H1 (cell line): ENCODE data around the gene SNX19. TPM values are rescaled to one million over a fixed set of nuclear protein-coding genes. Genes with fewer than 3 reads are reported as not detected.

Source experiments
- CTCF ChIA-PET: fragments of 300-600 bp; sonication (Branson Sonifier 250); formaldehyde crosslinking; loops from one replicate; lab custom pipeline; 2021; ENCODE audit not compliant: partially characterized antibody; lab: Charles Lee
- POLR2A ChIA-PET: fragments of 300-600 bp; sonication (Branson Sonifier 250); formaldehyde crosslinking; loops from one replicate; lab custom pipeline; 2021; ENCODE audit warnings: inconsistent platforms; ENCODE audit not compliant: partially characterized antibody; lab: Charles Lee
- DNase-seq, 2 experiments: peaks; one replicate each; pipeline versions ENCODE4 v3.0.0 to v3.0.0-alpha.2; 2010 to 2022; ENCODE audit warnings: low spot score in 2 of 2, low read depth in 1 of 2, mixed read lengths in 1 of 2
- FAIRE-seq: peaks from 2 replicates; lab custom pipeline; 2011; peaks lifted over from hg19 to GRCh38; lab: Jason Lieb, UNC
- H2AFZ ChIP-seq: 2 replicates; pipeline ENCODE4 v1.8.1; 2012; ENCODE audit warnings: low read length, inconsistent platforms
- H2AK5ac ChIP-seq: 2 replicates; pipeline ENCODE4 v1.6.1; 2013; ENCODE audit warnings: low read depth, low read length
- H2BK120ac ChIP-seq: replicated peaks from 2 replicates; pipeline ENCODE3; 2013; ENCODE audit warnings: low read depth, low read length, inconsistent platforms
- H2BK12ac ChIP-seq: 2 replicates; pipeline ENCODE4 v1.6.1; 2013; ENCODE audit warnings: low read depth, low read length
- H2BK15ac ChIP-seq: 2 replicates; pipeline ENCODE4 v1.6.1; 2013; ENCODE audit warnings: low read length
- H2BK20ac ChIP-seq: 2 replicates; pipeline ENCODE4 v1.6.1; 2013; ENCODE audit warnings: low read length
- H2BK5ac ChIP-seq: 2 replicates; pipeline ENCODE4 v1.6.1; 2013; ENCODE audit warnings: low read depth, low read length
- H3K14ac ChIP-seq: 2 replicates; pipeline ENCODE4 v1.6.1; 2013; ENCODE audit warnings: inconsistent platforms; ENCODE audit not compliant: insufficient read length
- H3K18ac ChIP-seq: 2 replicates; pipeline ENCODE4 v1.6.1; 2013; ENCODE audit warnings: low read length; ENCODE audit errors: extremely low read depth
- H3K23ac ChIP-seq: 2 replicates; pipeline ENCODE4 v1.6.1; 2013; ENCODE audit warnings: inconsistent platforms; ENCODE audit not compliant: insufficient read length
- H3K23me2 ChIP-seq: 2 replicates; pipeline ENCODE4 v1.6.1; 2013; ENCODE audit warnings: low read depth, low read length
- H3K27ac ChIP-seq: 2 replicates; pipeline ENCODE4 v1.6.1; 2011; ENCODE audit warnings: low read depth, low read length, inconsistent platforms
- H3K27me3 ChIP-seq, 4 experiments: replicated peaks in 1 of 4; 1 replicate in 1 of 4; 2 replicates in 3 of 4; pipeline versions ENCODE4 v1.6.1 to v1.8.1; 2011 to 2013; ENCODE audit warnings: low read length in 3 of 4, mild to moderate bottlenecking in 3 of 4, inconsistent platforms in 2 of 4, mixed read lengths in 2 of 4, moderate library complexity in 1 of 4; ENCODE audit not compliant: control insufficient read depth in 3 of 4, insufficient read depth in 3 of 4; ENCODE audit errors: extremely low read depth in 1 of 4
- H3K36me3 ChIP-seq, 4 experiments: 2 replicates each; pipeline versions ENCODE4 v1.6.1 to v1.8.1; 2011 to 2013; ENCODE audit warnings: mild to moderate bottlenecking in 4 of 4, low read length in 3 of 4, moderate library complexity in 2 of 4, control low read depth in 1 of 4, inconsistent platforms in 1 of 4; ENCODE audit not compliant: insufficient read depth in 4 of 4, control insufficient read depth in 2 of 4
- H3K4ac ChIP-seq: replicated peaks from 2 replicates; pipeline ENCODE3; 2013; ENCODE audit warnings: low read length, low read depth, mixed read lengths, inconsistent platforms; ENCODE audit not compliant: insufficient read length
- H3K4me1 ChIP-seq, 4 experiments: replicated peaks in 1 of 4; 1 replicate in 1 of 4; 2 replicates in 3 of 4; pipeline versions ENCODE4 v1.6.1 to v1.8.1; 2011 to 2013; ENCODE audit warnings: low read length in 3 of 4, inconsistent platforms in 2 of 4, mixed read lengths in 1 of 4; ENCODE audit not compliant: insufficient read depth in 4 of 4, control insufficient read depth in 3 of 4
- H3K4me2 ChIP-seq, 2 experiments: 2 replicates each; pipeline versions ENCODE4 v1.6.1 to v1.8.1; 2011 to 2013; ENCODE audit warnings: low read depth in 2 of 2, low read length in 2 of 2, control low read depth in 1 of 2, inconsistent platforms in 1 of 2, mild to moderate bottlenecking in 1 of 2; ENCODE audit not compliant: insufficient read depth in 1 of 2
- H3K4me3 ChIP-seq, 4 experiments: fragments of 200-600, 300-600 bp in 1 of 4; sonication (generic), shearing (Covaris generic), sonication (Bioruptor Twin) in 1 of 4; 2 replicates each; pipeline versions ENCODE4 v1.5.1 to v1.8.1; 2011 to 2016; ENCODE audit warnings: low read length in 4 of 4, low read depth in 3 of 4, control low read depth in 2 of 4, inconsistent platforms in 2 of 4, mild to moderate bottlenecking in 2 of 4, mixed read lengths in 1 of 4, moderate library complexity in 1 of 4; ENCODE audit not compliant: insufficient read depth in 2 of 4; ENCODE audit errors: extremely low read depth in 1 of 4
- H3K56ac ChIP-seq: replicated peaks from 2 replicates; pipeline ENCODE3; 2013; ENCODE audit warnings: low read depth, mild to moderate bottlenecking, mixed read lengths, low read length, inconsistent platforms; ENCODE audit not compliant: insufficient read length
- H3K79me1 ChIP-seq: 2 replicates; pipeline ENCODE4 v1.6.1; 2013; ENCODE audit warnings: low read depth, low read length, control low read depth
- H3K79me2 ChIP-seq, 2 experiments: 2 replicates each; pipeline versions ENCODE4 v1.6.1 to v1.8.1; 2012 to 2013; ENCODE audit warnings: low read length in 2 of 2, mild to moderate bottlenecking in 2 of 2, inconsistent platforms in 1 of 2; ENCODE audit not compliant: insufficient read depth in 2 of 2, control insufficient read depth in 1 of 2
- H3K9ac ChIP-seq, 4 experiments: replicated peaks in 1 of 4; 1 replicate in 1 of 4; 2 replicates in 3 of 4; pipeline versions ENCODE4 v1.6.1 to v1.8.1; 2011 to 2013; ENCODE audit warnings: low read depth in 3 of 4, low read length in 3 of 4, control low read depth in 2 of 4, mild to moderate bottlenecking in 2 of 4, moderate library complexity in 2 of 4, inconsistent platforms in 1 of 4; ENCODE audit errors: extremely low read depth in 1 of 4
- H3K9me3 ChIP-seq, 2 experiments: 2 replicates each; pipeline versions ENCODE4 v1.6.1 to v1.8.1; 2012 to 2013; ENCODE audit warnings: mild to moderate bottlenecking in 2 of 2, moderate library complexity in 2 of 2, control low read depth in 1 of 2, inconsistent platforms in 1 of 2, low read depth in 1 of 2, low read length in 1 of 2, mixed read lengths in 1 of 2; ENCODE audit not compliant: insufficient read depth in 2 of 2
- H4K20me1 ChIP-seq, 2 experiments: replicated peaks in 1 of 2; 2 replicates each; pipeline versions ENCODE3 to v1.8.1; 2011 to 2013; ENCODE audit warnings: inconsistent platforms in 2 of 2, low read length in 2 of 2, mild to moderate bottlenecking in 1 of 2; ENCODE audit not compliant: insufficient read depth in 2 of 2, control insufficient read depth in 1 of 2
- H4K5ac ChIP-seq: 2 replicates; pipeline ENCODE4 v1.6.1; 2013; ENCODE audit warnings: low read length, low read depth, mixed read lengths, inconsistent platforms; ENCODE audit not compliant: insufficient read length
- H4K8ac ChIP-seq: 2 replicates; pipeline ENCODE4 v1.8.0; 2013; ENCODE audit warnings: mild to moderate bottlenecking, moderate library complexity, low read length, inconsistent platforms; ENCODE audit not compliant: insufficient read depth; ENCODE audit errors: extremely low read depth
- H4K91ac ChIP-seq: replicated peaks from 2 replicates; pipeline ENCODE3; 2013; ENCODE audit warnings: low read length, mixed read lengths, inconsistent platforms; ENCODE audit not compliant: insufficient read length
- CEBPB ChIP-seq: IDR thresholded peaks from 2 replicates; pipeline ENCODE4 v1.6.1; 2012; ENCODE audit warnings: low read depth, low read length
- CHD2 ChIP-seq: IDR thresholded peaks from 2 replicates; pipeline ENCODE4 v1.6.1; 2012; ENCODE audit warnings: low read length, improper control_type of control experiment
- CTCF ChIP-seq, 3 experiments: IDR thresholded peaks; 1 replicate in 2 of 3; 2 replicates in 1 of 3; pipeline versions ENCODE4 v1.5.1 to v1.6.1; 2011; ENCODE audit warnings: low read length in 3 of 3, mild to moderate bottlenecking in 3 of 3, inconsistent platforms in 2 of 3, low read depth in 1 of 3, moderate library complexity in 1 of 3; ENCODE audit not compliant: insufficient read depth in 1 of 3; ENCODE audit errors: control extremely low read depth in 1 of 3
- FOSL1 ChIP-seq: IDR thresholded peaks from 2 replicates; pipeline ENCODE4 v1.6.1; 2011; ENCODE audit warnings: mild to moderate bottlenecking, low read depth, low read length, moderate library complexity; ENCODE audit not compliant: insufficient read depth
- KDM1A ChIP-seq: fragments of 200-600, 300-600 bp; sonication (generic); IDR thresholded peaks from 2 replicates; pipeline ENCODE4 v1.7.1; 2016; ENCODE audit warnings: mild to moderate bottlenecking, low read length, borderline replicate concordance
- NANOG ChIP-seq: IDR thresholded peaks from 2 replicates; pipeline ENCODE4 v1.6.1; 2011; ENCODE audit warnings: low read length, low read depth, mild to moderate bottlenecking, inconsistent platforms; ENCODE audit not compliant: insufficient read depth, poor library complexity, severe bottlenecking
- POLR2AphosphoS5 ChIP-seq: IDR thresholded peaks from 2 replicates; pipeline ENCODE4 v1.6.1; 2011; ENCODE audit warnings: low read depth, low read length
- RAD21 ChIP-seq, 2 experiments: IDR thresholded peaks in 1 of 2; conservative IDR thresholded peaks in 1 of 2; 2 replicates each; pipeline ENCODE4 v1.6.1; 2011; ENCODE audit warnings: low read depth in 2 of 2, low read length in 2 of 2, improper control_type of control experiment in 1 of 2, inconsistent platforms in 1 of 2, mild to moderate bottlenecking in 1 of 2, moderate library complexity in 1 of 2
- RXRA ChIP-seq: IDR thresholded peaks from 2 replicates; pipeline ENCODE4 v1.6.1; 2011; ENCODE audit warnings: low read depth, mild to moderate bottlenecking, low read length, moderate library complexity; ENCODE audit not compliant: insufficient read depth
- SP1 ChIP-seq: IDR thresholded peaks from 2 replicates; pipeline ENCODE4 v1.6.1; 2011; ENCODE audit warnings: low read depth, low read length
- SUZ12 ChIP-seq: fragments of 200-600 bp; sonication (generic); IDR thresholded peaks from 2 replicates; pipeline ENCODE4 v1.6.1; 2012; ENCODE audit warnings: mild to moderate bottlenecking, inconsistent platforms, low read length, moderate library complexity, mixed read lengths
- TEAD4 ChIP-seq: IDR thresholded peaks from 2 replicates; pipeline ENCODE4 v1.6.1; 2012; ENCODE audit warnings: low read depth, low read length, inconsistent platforms, mixed read lengths
- WGBS, 2 experiments: shearing (Covaris generic) in 1 of 2; methylation state at CpG; one replicate each; pipeline versions ENCODE4 v1.1.6 to v1.1.7; 2013 to 2015; ENCODE audit warnings: low lambda C conversion rate in 2 of 2, mixed read lengths in 2 of 2, inconsistent platforms in 1 of 2, low coverage in 1 of 2, missing lambda C conversion rate in 1 of 2; ENCODE audit not compliant: insufficient replicate concordance in 2 of 2, insufficient coverage in 1 of 2, insufficient read length in 1 of 2; ENCODE audit errors: extremely low coverage in 1 of 2, missing lambda C conversion rate in 1 of 2; 5-methylcytosine and 5-hydroxymethylcytosine counted together
- polyA plus RNA-seq, 7 experiments: library from polyadenylated mRNA; depleted of rRNA in 3 of 7; stranded (reverse) in 5 of 7; unstranded in 2 of 7; fragments of >200 nt in 5 of 7; fragments of 200-250 nt in 2 of 7; gene quantifications; 1 replicate in 5 of 7; 2 replicates in 1 of 7; 4 replicates in 1 of 7; pipeline versions ENCODE4 v1.2.1 to v1.2.3, GENCODE V29; 2011 to 2013; ENCODE audit warnings: missing spikeins in 2 of 7, mixed read lengths in 2 of 7
- total RNA-seq: library from RNA; stranded (reverse); fragmentation: NEBNext Ultra II Directional; extraction: Animal tissue kit (Norgen Biotek cat#: 25700); gene quantifications from 2 replicates; pipeline ENCODE4 v1.2.1, GENCODE V29; 2021

The SNX19 gene
- total and polyA plus RNA-seq, 2 of the 8 experiments (the other 6 are each of a cell fraction or from before 2014, with no cell fraction given) = 15.0 to 25.2 TPM

DNA sequence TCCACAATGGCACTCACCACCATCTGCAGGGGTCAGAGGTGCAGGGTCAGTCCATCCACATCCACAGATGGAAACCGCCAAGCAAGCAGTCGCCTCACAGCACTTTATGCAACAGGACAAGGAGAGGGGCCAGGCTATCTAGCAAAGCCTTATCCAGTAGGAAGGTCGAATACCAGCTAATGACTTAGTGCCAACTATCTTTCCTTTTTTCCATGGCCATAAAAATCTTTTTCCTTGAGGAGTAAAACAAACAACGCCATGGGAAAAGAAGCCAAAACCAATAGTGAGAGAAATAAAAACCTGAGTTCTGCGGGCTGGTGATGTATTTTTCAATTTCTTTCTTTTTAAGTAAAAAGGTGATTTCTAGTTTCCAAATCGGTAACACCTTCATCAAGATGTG is 8.2 kb downstream of the SNX19 start:
- H2AFZ ChIP-seq = no peak overlapping the region
- no peaks in the 10 kb centered on the region for H3K27me3 ChIP-seq
- H4K20me1 ChIP-seq = peaks cover 0 to 3% of the 10 kb centered on the region in 2 experiments
- H2BK12ac ChIP-seq = no peak overlapping the region
- H3K79me1 ChIP-seq = no peaks in the 10 kb centered on the region
- no peak overlapping the region for H2AK5ac ChIP-seq
- H2BK120ac ChIP-seq = no peak overlapping the region
- H3K23me2 ChIP-seq = no peaks in the 10 kb centered on the region
- no peak overlapping the region for H4K5ac ChIP-seq
- no peak overlapping the region for H3K56ac ChIP-seq
- peaks cover 6 to 53% (median 43%) of the 10 kb centered on the region in 4 experiments; a peak in 7 of 8 replicates for H3K36me3 ChIP-seq
- no peak overlapping the region for H3K27ac ChIP-seq
- H4K91ac ChIP-seq = no peak overlapping the region
- H2BK5ac ChIP-seq = no peak overlapping the region
- CTCF ChIA-PET = interaction anchor here (1.2 to 1.3 kb wide), 2 partner anchors 12 to 13 kb away, joined by 3 to 5 read pairs; no protein-coding TSS in a partner anchor
- no peak overlapping the region for H3K4me2 ChIP-seq
- POLR2A ChIA-PET = interaction anchor here (1.1 kb wide), 1 partner anchor 470 kb away, joined by 3 read pairs; no protein-coding TSS in a partner anchor
- no peak overlapping the region for H3K4ac ChIP-seq
- no peaks in the 10 kb centered on the region for H3K4me1 ChIP-seq
- no peak overlapping the region for H3K14ac ChIP-seq
- no peak overlapping the region for H3K18ac ChIP-seq
- WGBS, 2 experiments = 77% methylated on average over 6 of the region's 6 CpGs; no CpG with 5 or more reads in 1 of the 2 experiments
- no peak overlapping the region for H4K8ac ChIP-seq
- no peak overlapping the region for H3K23ac ChIP-seq
- no peak overlapping the region for H2BK20ac ChIP-seq
- DNase-seq = no peak
- H3K4me3 ChIP-seq = no peak overlapping the region
- FAIRE-seq = no peak
- no peaks in the 10 kb centered on the region; a peak in 1 of 4 replicates for H3K79me2 ChIP-seq
- H2BK15ac ChIP-seq = no peak overlapping the region
- H3K9ac ChIP-seq = no peak overlapping the region
- no peaks in the 10 kb centered on the region for H3K9me3 ChIP-seq
- TF ChIP-seq NANOG (no peak), SUZ12 (no peak), POLR2AphosphoS5 (no peak), RAD21 (IDR thresholded peaks at IDR 0.05 in 1 of 2, conservative IDR thresholded peaks at IDR 0.05 in 1 of 2; ENCODE audit: low read depth in 2 of 2, low read length in 2 of 2) (no peak), CEBPB (no peak), CHD2 (no peak), KDM1A (no peak), TEAD4 (no peak), SP1 (no peak), CTCF (IDR thresholded peaks at IDR 0.05; ENCODE audit: control extremely low read depth in 1 of 3, insufficient read depth in 1 of 3, low read depth in 1 of 3, low read length in 3 of 3) (no peak), RXRA (no peak), FOSL1 (no peak)
